SK-N-SH (cell line): Measurements from ENCODE around the gene ENOX1. TPM values are rescaled to one million over a fixed set of nuclear protein-coding genes. Genes with fewer than 3 reads are reported as not detected.

ENCODE experiments used
- CTCF ChIA-PET: fragments of 300-600, 350-600 bp; formaldehyde crosslinking; extraction: SDS; loops from one replicate; lab custom pipeline; 2021; lab: Yijun Ruan, JAX
- POLR2A ChIA-PET: fragments of 350-600 bp; sonication (Branson Sonifier 250); formaldehyde crosslinking; extraction: SDS; loops from one replicate; lab custom pipeline; 2020; ENCODE audit warnings: antibody characterized with exemption, inconsistent platforms; lab: Yijun Ruan, JAX
- DNase-seq: peaks from one replicate; pipeline ENCODE4 v3.0.0; 2012
- H2AFZ ChIP-seq: fragments of 200-600 bp; sonication (generic); 2 replicates; pipeline ENCODE4 v1.8.1; 2016; ENCODE audit warnings: antibody characterized with exemption, mild to moderate bottlenecking, low read depth
- H3F3A ChIP-seq: fragments of 200-600 bp; sonication (generic); replicated peaks from 2 replicates; pipeline ENCODE3; 2016; ENCODE audit warnings: antibody characterized with exemption, mild to moderate bottlenecking; ENCODE audit not compliant: insufficient read depth
- H3K27ac ChIP-seq, 2 experiments: fragments of 200-500 bp in 1 of 2; fragments of 200-600 bp in 1 of 2; sonication (Bioruptor generic) in 1 of 2; sonication (generic), shearing (Covaris generic) in 1 of 2; 2 replicates each; pipeline versions ENCODE4 v1.5.1 to v1.6.1; 2014 to 2016; ENCODE audit warnings: low read depth in 2 of 2, inconsistent platforms in 1 of 2, low read length in 1 of 2, mild to moderate bottlenecking in 1 of 2, mixed read lengths in 1 of 2
- H3K27me3 ChIP-seq: fragments of 200-600 bp; sonication (generic), shearing (Covaris generic); 2 replicates; pipeline ENCODE4 v1.6.1; 2016; ENCODE audit warnings: mixed run types; ENCODE audit not compliant: insufficient read depth
- H3K36me3 ChIP-seq, 2 experiments: fragments of 200-500 bp in 1 of 2; fragments of 200-600 bp in 1 of 2; sonication (Bioruptor generic) in 1 of 2; sonication (generic) in 1 of 2; replicated peaks in 1 of 2; 2 replicates each; pipeline versions ENCODE3 to v1.5.1; 2014 to 2016; ENCODE audit warnings: low read length in 1 of 2, mild to moderate bottlenecking in 1 of 2; ENCODE audit not compliant: insufficient read depth in 2 of 2, control insufficient read depth in 1 of 2
- H3K4me1 ChIP-seq, 2 experiments: fragments of 200-500 bp in 1 of 2; fragments of 200-600 bp in 1 of 2; sonication (Bioruptor generic) in 1 of 2; sonication (generic), shearing (Covaris generic) in 1 of 2; 2 replicates each; pipeline versions ENCODE4 v1.5.1 to v1.6.1; 2014 to 2016; ENCODE audit warnings: low read depth in 1 of 2, low read length in 1 of 2, mixed run types in 1 of 2; ENCODE audit not compliant: insufficient read depth in 2 of 2, control insufficient read depth in 1 of 2
- H3K4me2 ChIP-seq: fragments of 200-600 bp; sonication (generic), shearing (Covaris generic); 2 replicates; pipeline ENCODE4 v1.6.1; 2017; ENCODE audit warnings: mixed run types
- H3K4me3 ChIP-seq, 2 experiments: fragments of 200-500 bp in 1 of 2; fragments of 200-600 bp in 1 of 2; sonication (Bioruptor generic) in 1 of 2; sonication (generic), shearing (Covaris generic) in 1 of 2; 2 replicates each; pipeline versions ENCODE4 v1.5.1 to v1.8.1; 2014 to 2016; ENCODE audit warnings: low read depth in 2 of 2, inconsistent platforms in 1 of 2, low read length in 1 of 2, mild to moderate bottlenecking in 1 of 2, mixed read lengths in 1 of 2, moderate library complexity in 1 of 2
- H3K79me2 ChIP-seq: fragments of 200-600 bp; sonication (generic); 2 replicates; pipeline ENCODE4 v1.8.1; 2017; ENCODE audit warnings: mild to moderate bottlenecking; ENCODE audit not compliant: insufficient read depth
- H3K9ac ChIP-seq: fragments of 200-600 bp; sonication (generic); 2 replicates; pipeline ENCODE4 v1.6.1; 2017; ENCODE audit warnings: mixed run types
- H3K9me2 ChIP-seq: fragments of 200-600 bp; sonication (generic); 2 replicates; pipeline ENCODE4 v1.6.1; 2017; ENCODE audit warnings: mixed run types
- H3K9me3 ChIP-seq: fragments of 200-600 bp; sonication (generic); 2 replicates; pipeline ENCODE4 v1.6.1; 2017; ENCODE audit warnings: mixed run types, mild to moderate bottlenecking, moderate library complexity
- H4K20me1 ChIP-seq: fragments of 200-600 bp; sonication (generic); 2 replicates; pipeline ENCODE4 v1.6.1; 2017; ENCODE audit warnings: mild to moderate bottlenecking, mixed run types; ENCODE audit not compliant: insufficient read depth
- EP300 ChIP-seq, 2 experiments: IDR thresholded peaks; 2 replicates each; pipeline versions ENCODE4 v1.4.0 to v1.6.1; 2012; ENCODE audit warnings: borderline replicate concordance in 1 of 2, low read depth in 1 of 2, low read length in 1 of 2
- FOSL2 ChIP-seq: IDR thresholded peaks from 2 replicates; pipeline ENCODE4 v1.4.0; 2012; ENCODE audit warnings: low read depth, mild to moderate bottlenecking, moderate library complexity, borderline replicate concordance
- GABPA ChIP-seq: IDR thresholded peaks from 2 replicates; pipeline ENCODE4 v1.4.0; 2012; ENCODE audit warnings: low read depth, mild to moderate bottlenecking
- MEF2A ChIP-seq: IDR thresholded peaks from 2 replicates; pipeline ENCODE4 v1.4.0; 2012; ENCODE audit warnings: low read depth, borderline replicate concordance
- TCF12 ChIP-seq: IDR thresholded peaks from 2 replicates; pipeline ENCODE4 v1.4.0; 2012
- WGBS: methylation state at CpG from one replicate; pipeline ENCODE4 v1.1.6; 2017; ENCODE audit warnings: low lambda C conversion rate; 5-methylcytosine and 5-hydroxymethylcytosine counted together
- polyA plus RNA-seq, 3 experiments: library from polyadenylated mRNA; depleted of rRNA; stranded (reverse); fragments of >200 nt; gene quantifications; 2 replicates each; pipeline ENCODE4 v1.2.3, GENCODE V29; 2012
- TF ChIP-seq, protein P1 (sequence below): fragments of 150-350 bp; IDR thresholded peaks from 2 replicates; pipeline ENCODE4 v1.6.1; 2016; ENCODE audit warnings: mild to moderate bottlenecking, low read depth, low read length
- TF ChIP-seq, protein P2 (sequence below): IDR thresholded peaks from 2 replicates; pipeline ENCODE4; 2012

The ENOX1 gene
- polyA plus RNA-seq, 1 of the 3 experiments (the other 2 are of a cell fraction) = 5.8 TPM

DNA sequence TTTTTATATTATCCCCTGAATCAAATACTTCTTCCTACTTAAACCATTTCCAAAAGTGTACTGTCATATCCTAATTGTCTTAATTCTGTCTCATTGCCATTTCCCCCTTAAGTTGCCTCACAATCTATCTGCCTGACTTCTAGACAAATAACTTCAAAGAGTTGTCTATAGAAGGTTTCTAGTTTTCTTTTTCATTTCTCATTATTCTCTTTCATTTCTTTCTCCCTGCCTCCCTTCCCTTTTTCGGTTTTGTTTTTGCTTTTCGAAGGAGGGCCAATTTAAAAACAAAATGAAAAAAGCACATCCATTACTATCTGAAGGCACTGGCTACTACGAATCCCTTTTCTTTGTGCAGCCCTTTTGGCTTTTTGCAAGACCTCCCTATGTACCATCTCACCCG is 396.2 kb downstream of the ENOX1 start:
- Histone ChIP-seq H4K20me1 (no peaks in the 10 kb centered on the region), H3K79me2 (no peaks in the 10 kb centered on the region), H3K27me3 (no peaks in the 10 kb centered on the region), H3K36me3 (no peaks in the 10 kb centered on the region), H3F3A (no peaks in the 10 kb centered on the region), H3K9me2 (no peaks in the 10 kb centered on the region), H3K9ac (no peak overlapping the region), H3K27ac (no peak overlapping the region), H3K4me1 (no peaks in the 10 kb centered on the region), H3K4me3 (no peak overlapping the region), H3K4me2 (no peak overlapping the region), H2AFZ (no peak overlapping the region), H3K9me3 (no peaks in the 10 kb centered on the region)
- 67% methylated on average over 4 of the region's 4 CpGs for WGBS
- ChIA-PET CTCF (interaction anchor here (0.6 to 1.4 kb wide), 2 partner anchors 22 to 387 kb away, joined by 3 read pairs; no protein-coding TSS in a partner anchor), POLR2A (no interaction called here)
- no peak for TF ChIP-seq GABPA
- TF ChIP-seq, protein P1, sequence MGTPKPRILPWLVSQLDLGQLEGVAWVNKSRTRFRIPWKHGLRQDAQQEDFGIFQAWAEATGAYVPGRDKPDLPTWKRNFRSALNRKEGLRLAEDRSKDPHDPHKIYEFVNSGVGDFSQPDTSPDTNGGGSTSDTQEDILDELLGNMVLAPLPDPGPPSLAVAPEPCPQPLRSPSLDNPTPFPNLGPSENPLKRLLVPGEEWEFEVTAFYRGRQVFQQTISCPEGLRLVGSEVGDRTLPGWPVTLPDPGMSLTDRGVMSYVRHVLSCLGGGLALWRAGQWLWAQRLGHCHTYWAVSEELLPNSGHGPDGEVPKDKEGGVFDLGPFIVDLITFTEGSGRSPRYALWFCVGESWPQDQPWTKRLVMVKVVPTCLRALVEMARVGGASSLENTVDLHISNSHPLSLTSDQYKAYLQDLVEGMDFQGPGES = no peak
- DNase-seq = no peak

DNA sequence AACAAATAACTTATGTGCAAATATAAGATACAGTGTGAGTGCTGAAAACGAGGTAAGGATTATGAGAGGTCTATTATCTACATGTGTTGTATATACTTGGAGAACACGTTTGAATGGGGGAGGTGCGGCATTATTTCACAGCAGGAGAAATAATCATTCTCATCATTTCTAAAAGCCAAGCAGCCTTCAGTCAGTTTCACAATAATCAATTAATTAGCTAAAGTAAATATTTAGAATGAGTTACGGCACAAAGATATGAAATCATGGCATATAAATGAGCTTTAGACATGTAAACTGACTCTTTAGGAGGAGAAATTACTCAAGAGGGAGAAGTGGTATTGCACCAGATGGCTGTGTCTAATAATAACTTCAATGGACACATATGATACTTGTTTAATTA is 396.8 kb downstream of the ENOX1 start:
- Histone ChIP-seq H3K79me2 (no peaks in the 10 kb centered on the region), H3K9ac (no peak overlapping the region), H3K27ac (no peak overlapping the region), H3K4me1 (no peaks in the 10 kb centered on the region), H3K9me2 (no peaks in the 10 kb centered on the region), H3K4me2 (no peak overlapping the region), H2AFZ (no peak overlapping the region), H3K27me3 (no peaks in the 10 kb centered on the region), H3K36me3 (no peaks in the 10 kb centered on the region), H4K20me1 (no peaks in the 10 kb centered on the region), H3K9me3 (no peaks in the 10 kb centered on the region), H3F3A (no peaks in the 10 kb centered on the region), H3K4me3 (no peak overlapping the region)
- DNase-seq = no peak
- 82% methylated on average over 4 of the region's 4 CpGs for WGBS
- POLR2A ChIA-PET = no interaction called here
- CTCF ChIA-PET = interaction anchor here (0.6 kb wide), 1 partner anchor 387 kb away, joined by 3 read pairs; no protein-coding TSS in a partner anchor
- TF ChIP-seq MEF2A (no peak), EP300 (IDR thresholded peaks at IDR 0.05; ENCODE audit: borderline replicate concordance in 1 of 2, low read depth in 1 of 2, low read length in 1 of 2) (no peak), FOSL2 (no peak)
- TF ChIP-seq, protein P2, sequence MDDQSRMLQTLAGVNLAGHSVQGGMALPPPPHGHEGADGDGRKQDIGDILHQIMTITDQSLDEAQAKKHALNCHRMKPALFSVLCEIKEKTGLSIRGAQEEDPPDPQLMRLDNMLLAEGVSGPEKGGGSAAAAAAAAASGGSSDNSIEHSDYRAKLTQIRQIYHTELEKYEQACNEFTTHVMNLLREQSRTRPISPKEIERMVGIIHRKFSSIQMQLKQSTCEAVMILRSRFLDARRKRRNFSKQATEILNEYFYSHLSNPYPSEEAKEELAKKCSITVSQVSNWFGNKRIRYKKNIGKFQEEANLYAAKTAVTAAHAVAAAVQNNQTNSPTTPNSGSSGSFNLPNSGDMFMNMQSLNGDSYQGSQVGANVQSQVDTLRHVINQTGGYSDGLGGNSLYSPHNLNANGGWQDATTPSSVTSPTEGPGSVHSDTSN = no peak

DNA sequence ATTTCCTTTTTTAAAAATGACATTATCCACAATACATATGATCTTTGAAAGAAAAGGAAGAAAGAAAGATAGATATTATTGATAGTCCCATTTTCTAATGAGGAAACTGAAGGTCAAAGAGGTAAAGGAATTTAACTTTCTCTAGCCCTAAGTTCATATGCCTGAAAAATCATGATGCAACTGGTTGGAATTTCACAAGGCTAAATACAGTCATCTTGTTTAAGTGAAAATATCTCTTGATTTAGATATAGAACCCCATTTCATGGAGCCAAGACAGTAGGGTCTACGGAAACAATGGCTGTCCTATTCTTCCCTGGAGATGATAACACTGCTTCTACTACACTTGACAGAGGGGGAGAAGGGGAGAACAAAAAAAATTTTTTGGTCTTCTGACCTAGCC is 397.2 kb downstream of the ENOX1 start:
- Histone ChIP-seq H3K9ac (no peak overlapping the region), H2AFZ (no peak overlapping the region), H3K4me1 (no peaks in the 10 kb centered on the region), H3K4me2 (no peak overlapping the region), H4K20me1 (no peaks in the 10 kb centered on the region), H3K36me3 (no peaks in the 10 kb centered on the region), H3K4me3 (no peak overlapping the region), H3K9me3 (no peaks in the 10 kb centered on the region), H3K27ac (no peak overlapping the region), H3F3A (no peaks in the 10 kb centered on the region), H3K9me2 (no peaks in the 10 kb centered on the region), H3K79me2 (no peaks in the 10 kb centered on the region), H3K27me3 (no peaks in the 10 kb centered on the region)
- no peak for DNase-seq
- TF ChIP-seq TCF12 = no peak
- ChIA-PET POLR2A (no interaction called here), CTCF (no interaction called here)
- WGBS = 89% methylated on average over 1 of the region's 1 CpG
